HPDE6-E6E7 (cell line): Measurements from ENCODE around the gene NSRP1.
"Not testable (repeated sequence)": the region's sequence is repeated elsewhere in the genome, so short reads cannot be mapped to it uniquely, and the experiment has no call there.

Source experiments
- DNase-seq: peaks from one replicate; pipeline ENCODE4 v3.0.0; 2011; ENCODE audit warnings: missing footprints; ENCODE audit errors: extremely low spot score

NSRP1 gene, protein sequence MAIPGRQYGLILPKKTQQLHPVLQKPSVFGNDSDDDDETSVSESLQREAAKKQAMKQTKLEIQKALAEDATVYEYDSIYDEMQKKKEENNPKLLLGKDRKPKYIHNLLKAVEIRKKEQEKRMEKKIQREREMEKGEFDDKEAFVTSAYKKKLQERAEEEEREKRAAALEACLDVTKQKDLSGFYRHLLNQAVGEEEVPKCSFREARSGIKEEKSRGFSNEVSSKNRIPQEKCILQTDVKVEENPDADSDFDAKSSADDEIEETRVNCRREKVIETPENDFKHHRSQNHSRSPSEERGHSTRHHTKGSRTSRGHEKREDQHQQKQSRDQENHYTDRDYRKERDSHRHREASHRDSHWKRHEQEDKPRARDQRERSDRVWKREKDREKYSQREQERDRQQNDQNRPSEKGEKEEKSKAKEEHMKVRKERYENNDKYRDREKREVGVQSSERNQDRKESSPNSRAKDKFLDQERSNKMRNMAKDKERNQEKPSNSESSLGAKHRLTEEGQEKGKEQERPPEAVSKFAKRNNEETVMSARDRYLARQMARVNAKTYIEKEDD

GRCh38 chr17:30116661-30117551 lies at the start of gene NSRP1:
TSS of gene NSRP1 (plus strand) at chr17:30116816. CDS start at chr17:30116844, 28 bp downstream.
- peak; percentile 96 for DNase-seq

DNA sequence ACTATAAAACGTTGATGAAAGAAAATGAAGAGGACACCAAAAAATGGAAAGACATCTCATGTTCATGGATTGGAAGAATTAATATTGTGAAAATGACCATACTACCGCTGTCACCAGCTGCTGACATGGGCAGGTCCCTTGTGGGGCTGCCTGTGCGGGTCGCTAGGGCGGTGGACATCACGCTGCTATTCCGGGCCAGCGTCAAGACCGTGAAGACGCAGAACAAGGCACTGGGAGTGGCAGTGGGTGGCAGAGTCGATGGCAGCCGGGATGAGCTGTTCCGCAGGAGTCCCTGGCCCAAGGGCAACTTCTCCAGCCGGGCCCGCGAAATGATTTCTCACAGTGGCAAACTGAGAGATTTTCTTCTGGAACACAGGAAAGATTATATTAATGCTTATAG lies 48.2 kb upstream of the NSRP1 start:
- no peak for DNase-seq

- no peak for DNase-seq
These were observed 42.4 kb upstream of the NSRP1 start for GRCh38 chr17:30074254-30074653.

DNA sequence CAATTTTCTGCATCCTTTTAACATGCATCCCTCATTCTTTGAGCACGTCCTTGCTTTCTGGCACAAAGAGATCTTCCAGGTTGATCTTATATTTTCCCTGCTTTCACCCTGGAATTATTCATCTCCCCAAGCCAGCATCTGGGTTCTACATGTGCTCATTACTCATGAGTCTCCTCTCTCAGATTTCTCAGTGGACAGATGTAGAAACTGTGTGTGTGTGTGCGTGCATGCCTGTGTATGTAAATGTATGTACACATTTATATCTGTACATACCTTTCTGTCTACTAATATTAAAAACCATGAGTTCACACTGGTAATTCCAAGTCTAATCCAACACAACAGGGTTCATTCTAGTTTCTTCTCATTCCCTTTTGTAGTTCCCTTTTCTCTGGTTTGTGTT lies 41.9 kb upstream of the NSRP1 start:
- no peak for DNase-seq

- DNase-seq, result no peak
These were observed 33.8 kb upstream of the NSRP1 start for GRCh38 chr17:30082773-30083172.

DNA sequence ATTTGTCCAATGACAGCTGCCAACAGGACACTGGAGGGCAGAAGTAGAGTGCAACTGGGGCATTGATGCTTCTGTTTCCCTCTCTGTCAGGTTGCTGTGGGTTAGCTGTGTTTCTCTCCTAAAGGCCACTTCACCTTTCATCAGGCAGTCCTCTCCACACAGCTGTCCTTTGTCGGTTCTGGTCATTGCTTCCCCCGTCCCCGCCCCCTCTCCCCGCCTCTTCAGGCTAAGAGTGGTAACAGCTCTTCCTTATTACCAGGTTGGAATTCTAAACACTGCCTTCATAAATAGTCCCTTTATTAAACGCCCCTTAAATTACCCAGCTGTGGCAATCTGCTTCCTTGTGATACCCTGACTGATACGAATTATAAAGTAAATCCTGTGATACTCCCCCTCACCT lies 31.8 kb upstream of the NSRP1 start:
- no peak for DNase-seq

DNA sequence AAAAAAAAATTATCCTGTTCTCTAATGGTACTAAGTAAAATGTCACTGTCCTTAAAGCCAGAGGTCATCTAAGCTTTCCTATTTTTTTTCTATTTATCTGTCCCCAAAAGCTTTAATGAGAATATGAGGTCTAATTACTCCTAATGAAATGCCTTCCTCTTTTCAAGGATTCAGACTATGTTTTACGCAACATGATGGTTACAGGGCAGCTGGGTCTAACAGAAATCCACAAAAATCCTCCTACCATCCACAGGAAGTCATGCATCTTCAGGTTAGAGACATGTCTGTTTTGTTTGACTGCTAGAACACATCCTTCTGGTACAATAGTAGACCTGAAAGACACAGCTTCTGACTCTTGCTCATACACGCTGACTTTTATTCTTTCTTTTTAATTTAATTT lies 29.7 kb upstream of the NSRP1 start:
- no peak for DNase-seq

GRCh38 chr17:30087431-30087830 lies 29.2 kb upstream of the NSRP1 start:
- not testable (repeated sequence) for DNase-seq

GRCh38 chr17:30091121-30091670 lies 25.4 kb upstream of the NSRP1 start:
- no peak for DNase-seq

- no peak for DNase-seq
These were observed 24.8 kb upstream of the NSRP1 start for GRCh38 chr17:30091771-30092170.

GRCh38 chr17:30092886-30093285 lies 23.7 kb upstream of the NSRP1 start:
- DNase-seq, result no peak

- DNase-seq, result peak; percentile 71
These were observed 23.0 kb upstream of the NSRP1 start for GRCh38 chr17:30093463-30094147.

GRCh38 chr17:30095507-30096244 lies 20.9 kb upstream of the NSRP1 start:
- peak; percentile 49 for DNase-seq

- DNase-seq, result no peak
These were observed 14.8 kb upstream of the NSRP1 start for GRCh38 chr17:30101686-30102390.

DNA sequence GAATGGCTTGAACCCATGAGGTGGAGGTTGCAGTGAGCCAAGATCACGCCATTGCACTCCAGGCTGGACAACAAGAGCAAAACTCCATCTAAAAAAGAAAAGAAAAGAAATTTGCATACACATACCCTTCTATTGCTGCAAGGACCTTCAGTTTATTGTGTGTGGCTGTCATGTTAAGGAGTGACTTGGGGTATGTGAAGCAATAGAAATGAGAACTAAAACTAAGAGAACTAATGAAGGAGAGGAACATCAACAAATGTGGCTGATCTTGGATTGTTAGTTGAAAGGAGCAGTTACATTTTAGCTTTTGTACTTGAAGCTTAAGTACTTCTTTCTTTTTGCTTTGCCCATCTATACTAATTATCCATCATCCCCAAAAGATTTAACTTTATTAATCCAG lies 12.7 kb upstream of the NSRP1 start:
- no peak for DNase-seq

DNA sequence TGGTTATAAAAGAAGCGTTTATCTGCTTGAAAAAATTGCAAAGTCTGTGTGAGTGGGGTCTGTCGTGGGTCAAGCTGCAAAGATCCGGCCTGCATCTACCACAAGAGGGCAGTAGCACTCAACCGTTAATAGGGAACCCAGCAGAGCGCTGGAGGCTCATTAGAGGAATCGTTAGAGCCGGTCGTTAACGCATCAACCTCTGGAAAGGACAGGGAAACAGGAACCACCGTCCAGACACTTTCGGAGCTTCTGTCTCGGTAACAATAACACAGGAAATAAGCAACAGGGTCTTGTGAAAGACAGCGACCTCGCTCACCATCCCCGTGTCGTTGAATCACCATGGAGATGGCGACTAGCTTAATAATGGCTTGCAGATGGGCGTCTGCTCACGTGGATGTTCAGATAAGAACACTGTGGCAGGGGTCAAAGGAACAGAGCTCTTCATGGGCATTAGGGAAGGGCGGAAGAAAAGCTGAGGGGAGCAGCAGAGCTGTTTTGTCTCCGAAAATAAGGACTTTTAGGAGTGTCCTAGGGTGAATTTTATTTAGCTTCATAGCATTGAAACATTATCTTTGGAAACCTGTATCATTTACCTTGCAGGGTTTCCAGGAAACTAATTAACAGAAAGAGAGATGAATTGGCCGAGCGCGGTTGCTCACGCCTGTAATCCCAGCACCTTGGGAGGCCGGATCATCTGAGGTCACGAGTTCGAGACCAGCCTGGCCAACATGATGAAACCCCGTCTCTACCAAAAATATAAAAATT lies 11.9 kb upstream of the NSRP1 start:
- DNase-seq, result peak; percentile 55

- no peak for DNase-seq
These were observed 3.8 kb upstream of the NSRP1 start for GRCh38 chr17:30112794-30113193.

DNA sequence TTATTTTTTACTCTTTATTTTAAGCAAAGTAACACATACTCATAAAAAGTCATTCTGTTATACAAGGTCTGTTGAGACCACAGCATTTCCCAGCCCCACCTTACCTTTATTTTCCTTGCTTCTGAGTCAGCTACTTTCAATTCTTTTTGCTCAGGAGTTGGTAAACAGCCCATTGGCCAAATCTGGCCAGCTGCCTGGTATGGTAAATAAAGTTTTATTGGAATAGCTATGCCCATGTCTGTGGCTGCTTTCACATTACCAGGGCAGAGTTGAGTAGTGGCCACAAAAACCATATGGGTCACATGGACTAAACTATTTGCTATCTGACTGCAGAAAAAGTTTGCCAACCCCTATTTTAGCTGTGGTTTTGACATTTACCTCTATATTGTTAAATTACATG lies 3.4 kb upstream of the NSRP1 start:
- no peak for DNase-seq

DNA sequence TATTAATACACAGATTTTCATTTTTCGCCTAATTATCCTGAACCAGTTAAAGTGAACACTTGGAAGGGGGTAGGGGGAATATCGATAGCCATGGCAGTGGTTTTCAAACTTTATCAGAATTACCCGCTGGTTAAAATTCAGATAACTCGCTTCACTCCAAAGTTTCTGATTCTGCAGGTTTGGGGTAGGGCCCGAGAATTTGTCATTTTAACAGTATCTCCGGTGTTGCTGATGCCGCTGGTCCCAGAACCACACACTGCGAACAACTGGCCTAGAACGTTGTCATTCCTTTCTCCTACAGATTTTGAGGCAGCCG lies 313 bp upstream of the NSRP1 start:
- no peak for DNase-seq

GRCh38 chr17:30117675-30118081 lies 1.1 kb downstream of the NSRP1 start:
- DNase-seq, result no peak
